Measurements from ENCODE around the gene CHST6. TPM values are rescaled to one million over a fixed set of nuclear protein-coding genes. Genes with fewer than 3 reads are reported as not detected.

CHST6 gene
- total and polyA plus RNA-seq, 2 donors (not counting 3 experiments of a cell fraction or from before 2014, with no cell fraction given): 0.26 to 0.60 TPM

- dilution Hi-C loops (cut with MboI; ENCODE audit: extremely low pct_ligation_motif_present, low sequenced_read_pairs) (no loop called here), intact Hi-C loops (cut with micrococcal nuclease) (no loop called here)
- no peaks in the 10 kb centered on the region for H3K9me3 ChIP-seq (replicated peaks; ENCODE audit: control insufficient read depth, insufficient read depth, low read length)
- DNase-seq (ENCODE audit: low read depth, low spot score) (no peak), FAIRE-seq (no peak)
- H3K4me1 ChIP-seq (ENCODE audit: control insufficient read depth, extremely low read depth, insufficient read depth, low read length): no peaks in the 10 kb centered on the region
- peaks cover 2% of the 10 kb centered on the region for H4K20me1 ChIP-seq (replicated peaks; ENCODE audit: control insufficient read depth, extremely low read depth, insufficient read depth, low read length)
- H3K9me1 ChIP-seq (replicated peaks; ENCODE audit: control insufficient read depth, extremely low read depth, insufficient read depth, low read length): no peaks in the 10 kb centered on the region
- no peak overlapping the region for H3K9ac ChIP-seq (replicated peaks; ENCODE audit: extremely low read depth, insufficient read depth, low read length)
- no peak overlapping the region for H3K4me3 ChIP-seq (replicated peaks in 1 of 3; ENCODE audit: insufficient read depth in 1 of 3, low read depth in 1 of 3, low read length in 3 of 3)
- CTCF ChIA-PET: interaction anchor here (1.0 to 1.3 kb wide), 3 partner anchors 14 to 277 kb away, joined by 3 to 4 read pairs (median 3); no protein-coding TSS in a partner anchor
- H3K79me2 ChIP-seq (ENCODE audit: control insufficient read depth, insufficient read depth, low read length): no peaks in the 10 kb centered on the region
- POLR2A ChIA-PET: no interaction called here
- H3K27me3 ChIP-seq (ENCODE audit: control insufficient read depth in 2 of 2, insufficient read depth in 2 of 2, low read length in 2 of 2): no peaks in the 10 kb centered on the region
- no peak overlapping the region for H3K27ac ChIP-seq (ENCODE audit: insufficient read depth, low read depth, low read length)
- no peak overlapping the region for H3K4me2 ChIP-seq (ENCODE audit: insufficient read depth, low read length)
- H2AFZ ChIP-seq (ENCODE audit: low read depth, low read length): no peak overlapping the region
- BruUV-seq (replicated peaks): no TSS peak
- no peaks in the 10 kb centered on the region for H3K36me3 ChIP-seq (ENCODE audit: control insufficient read depth in 2 of 2, extremely low read depth in 1 of 2, insufficient read depth in 2 of 2, low read length in 2 of 2)
- TF ChIP-seq CTCF (IDR thresholded peaks at IDR 0.05; ENCODE audit: extremely low read depth in 1 of 2, insufficient read depth in 1 of 2, low read depth in 1 of 2, low read length in 2 of 2) (no peak), JUN (IDR thresholded peaks at IDR 0.05; ENCODE audit: borderline replicate concordance, insufficient read depth, insufficient read length, low read depth) (no peak), POLR2A (IDR thresholded peaks at IDR 0.05; ENCODE audit: low read depth, low read length) (no peak), GATA2 (IDR thresholded peaks at IDR 0.05; ENCODE audit: insufficient read depth, insufficient read length, low read depth, low read length) (no peak), EZH2 (IDR thresholded peaks at IDR 0.05; ENCODE audit: borderline replicate concordance, low read depth, low read length, severe bottlenecking) (no peak), FOS (IDR thresholded peaks at IDR 0.05; ENCODE audit: borderline replicate concordance, insufficient read depth, low read length) (no peak), POLR2AphosphoS5 (IDR thresholded peaks at IDR 0.05; ENCODE audit: insufficient read depth, low read depth, low read length) (no peak), MAX (IDR thresholded peaks at IDR 0.05; ENCODE audit: insufficient read depth, insufficient read length) (no peak)
Observed at GRCh38 chr16:75486676-75487313, 8.4 kb downstream of the CHST6 start.
